Measurements from ENCODE around the gene TYRO3. TPM values are rescaled to one million over a fixed set of nuclear protein-coding genes. Genes with fewer than 3 reads are reported as not detected.

The TYRO3 gene
- total and polyA plus RNA-seq, 2 donors (not counting 1 experiment from before 2014, with no cell fraction given): 0.05 TPM; not detected in 1

DNA sequence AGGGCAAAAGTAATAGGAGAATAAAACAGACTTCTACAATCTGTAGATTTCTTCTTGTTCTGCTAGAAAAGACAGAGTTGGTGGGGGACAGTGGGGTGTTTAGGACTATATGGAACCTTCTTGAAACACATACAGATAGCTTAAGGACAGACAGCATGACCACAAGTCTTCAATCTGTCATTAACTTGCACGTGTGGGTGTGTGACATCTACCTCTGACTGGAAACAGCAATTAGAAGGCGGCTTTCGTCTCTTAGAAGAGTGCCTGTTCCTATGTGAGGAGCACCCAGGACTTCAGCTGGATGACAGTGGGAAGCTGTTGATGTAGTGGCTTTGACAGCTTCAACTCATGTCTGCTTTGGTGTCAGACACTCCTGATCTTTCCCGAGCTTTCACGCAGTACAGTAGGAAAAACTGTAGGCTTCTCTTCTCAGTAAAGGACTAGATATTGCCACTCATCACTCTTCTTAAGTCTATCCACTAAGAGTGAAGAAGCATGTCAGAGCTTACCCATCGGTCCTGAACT, 44.5 kb downstream of the TYRO3 start:
- Histone ChIP-seq H4K20me1 (ENCODE audit: control insufficient read depth, insufficient read depth, low read length, poor library complexity, severe bottlenecking) (no peaks in the 10 kb centered on the region), H3K4me3 (ENCODE audit: control extremely low read depth in 1 of 5, extremely low read depth in 1 of 5, insufficient read depth in 1 of 5, low read depth in 2 of 5, low read length in 4 of 5) (no peak overlapping the region), H3K36me3 (replicated peaks in 1 of 2; ENCODE audit: control extremely low read depth in 1 of 2, control insufficient read depth in 1 of 2, extremely low read depth in 1 of 2, insufficient read depth in 2 of 2, low read length in 1 of 2) (no peaks in the 10 kb centered on the region), H3K79me2 (ENCODE audit: control insufficient read depth, insufficient read depth, low read length) (no peaks in the 10 kb centered on the region), H2AFZ (ENCODE audit: insufficient read depth, low read depth, low read length, poor library complexity, severe bottlenecking) (peak overlapping the region; percentile 45), H3K9me3 (ENCODE audit: control extremely low read depth in 1 of 3, control insufficient read depth in 2 of 3, insufficient read depth in 1 of 3, low read length in 2 of 3) (no peaks in the 10 kb centered on the region), H3K27me3 (replicated peaks in 1 of 4; ENCODE audit: control extremely low read depth in 1 of 4, control insufficient read depth in 3 of 4, insufficient read depth in 4 of 4, low read length in 3 of 4) (peaks cover 0 to 17% (median 5%) of the 10 kb centered on the region in 4 experiments), H3K4me1 (ENCODE audit: control insufficient read depth in 2 of 2, insufficient read depth in 2 of 2, low read length in 2 of 2) (peaks cover 8 to 10% of the 10 kb centered on the region in 2 donors), H3K9ac (ENCODE audit: low read length) (no peak overlapping the region), H3K4me2 (replicated peaks; ENCODE audit: low read depth, low read length, poor library complexity, severe bottlenecking) (peak overlapping the region; percentile 69), H3K27ac (ENCODE audit: low read length in 2 of 2) (no peak overlapping the region)
- no peak overlapping the region for H3K4me3 Mint-ChIP-seq
- TF ChIP-seq, protein P1, sequence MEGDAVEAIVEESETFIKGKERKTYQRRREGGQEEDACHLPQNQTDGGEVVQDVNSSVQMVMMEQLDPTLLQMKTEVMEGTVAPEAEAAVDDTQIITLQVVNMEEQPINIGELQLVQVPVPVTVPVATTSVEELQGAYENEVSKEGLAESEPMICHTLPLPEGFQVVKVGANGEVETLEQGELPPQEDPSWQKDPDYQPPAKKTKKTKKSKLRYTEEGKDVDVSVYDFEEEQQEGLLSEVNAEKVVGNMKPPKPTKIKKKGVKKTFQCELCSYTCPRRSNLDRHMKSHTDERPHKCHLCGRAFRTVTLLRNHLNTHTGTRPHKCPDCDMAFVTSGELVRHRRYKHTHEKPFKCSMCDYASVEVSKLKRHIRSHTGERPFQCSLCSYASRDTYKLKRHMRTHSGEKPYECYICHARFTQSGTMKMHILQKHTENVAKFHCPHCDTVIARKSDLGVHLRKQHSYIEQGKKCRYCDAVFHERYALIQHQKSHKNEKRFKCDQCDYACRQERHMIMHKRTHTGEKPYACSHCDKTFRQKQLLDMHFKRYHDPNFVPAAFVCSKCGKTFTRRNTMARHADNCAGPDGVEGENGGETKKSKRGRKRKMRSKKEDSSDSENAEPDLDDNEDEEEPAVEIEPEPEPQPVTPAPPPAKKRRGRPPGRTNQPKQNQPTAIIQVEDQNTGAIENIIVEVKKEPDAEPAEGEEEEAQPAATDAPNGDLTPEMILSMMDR (IDR thresholded peaks at IDR 0.05): no peak
- TF ChIP-seq EZH2 (IDR thresholded peaks at IDR 0.05; ENCODE audit: borderline replicate concordance, insufficient read depth, low read depth, low read length, poor library complexity, severe bottlenecking): no peak
- peaks cover 39% of the 10 kb centered on the region for H3K27me3 Mint-ChIP-seq
- intact Hi-C loops (cut with micrococcal nuclease): loop anchor here (1.0 to 5.0 kb wide), 4 partner anchors 46 to 299 kb away; partner anchors contain the start of gene TYRO3
- H3K9me3 Mint-ChIP-seq (ENCODE audit: insufficient read depth): no peaks in the 10 kb centered on the region
- no peak overlapping the region for H3K27ac Mint-ChIP-seq
- ChIA-PET POLR2A (interaction anchor here (0.6 kb wide), 1 partner anchor 169 kb away, joined by 6 read pairs; no protein-coding TSS in a partner anchor), CTCF (interaction anchor here (0.7 to 4.1 kb wide), 26 partner anchors 9 to 480 kb away, joined by 3 to 46 read pairs (median 4); partner anchors contain the start of genes MAPKBP1 and MGA)
- 65% methylated on average over 4 of the region's 6 CpGs for WGBS (ENCODE audit: insufficient coverage)
- ATAC-seq (ENCODE audit: low read depth) (no peak), DNase-seq (no peak)
- peaks cover 9% of the 10 kb centered on the region for H3K4me1 Mint-ChIP-seq
